Neural cell (in vitro differentiated cells): ENCODE results near the gene SAMM50. TPM values are rescaled to one million over a fixed set of nuclear protein-coding genes. Genes with fewer than 3 reads are reported as not detected.

Experiments used
- H2AFZ ChIP-seq: fragments of 200-600, 300-800 bp; sonication (generic), shearing (Covaris generic); 2 replicates; pipeline ENCODE4 v1.6.0; 2014; ENCODE audit warnings: low read depth, mild to moderate bottlenecking, antibody characterized with exemption, low read length, moderate library complexity
- H3F3A ChIP-seq: fragments of 200-600 bp; shearing (Covaris generic); 2 replicates; pipeline ENCODE4 v1.6.1; 2016; ENCODE audit warnings: mild to moderate bottlenecking, moderate library complexity, mixed read lengths, antibody characterized with exemption, low read length; ENCODE audit not compliant: insufficient read depth, poor library complexity, severe bottlenecking
- H3K27ac ChIP-seq: fragments of 200-600, 300-800 bp; sonication (generic), shearing (Covaris generic); 2 replicates; pipeline ENCODE4 v1.5.1; 2014; ENCODE audit warnings: mild to moderate bottlenecking, low read length, moderate library complexity
- H3K27me3 ChIP-seq: fragments of 300-800, 200-600 bp; sonication (generic), shearing (Covaris generic); 2 replicates; pipeline ENCODE4 v1.6.0; 2014; ENCODE audit warnings: mild to moderate bottlenecking, low read depth, low read length, moderate library complexity; ENCODE audit not compliant: insufficient read depth
- H3K36me3 ChIP-seq: fragments of 300-800, 200-600 bp; sonication (generic), shearing (Covaris generic); 2 replicates; pipeline ENCODE4 v1.5.1; 2014; ENCODE audit warnings: mild to moderate bottlenecking, antibody characterized with exemption, low read length, moderate library complexity; ENCODE audit not compliant: insufficient read depth
- H3K4me2 ChIP-seq: fragments of 300-800, 200-600 bp; sonication (generic), shearing (Covaris generic); 2 replicates; pipeline ENCODE4 v1.6.0; 2014; ENCODE audit warnings: mild to moderate bottlenecking, low read length
- H3K4me3 ChIP-seq: fragments of 300-800, 200-600 bp; sonication (generic), shearing (Covaris generic); 2 replicates; pipeline ENCODE4 v1.5.1; 2014; ENCODE audit warnings: mild to moderate bottlenecking, low read length, moderate library complexity
- H3K79me2 ChIP-seq: fragments of 200-600 bp; shearing (Covaris generic); replicated peaks from 2 replicates; pipeline ENCODE4 v1.6.0; 2014; ENCODE audit warnings: mild to moderate bottlenecking, low read length, moderate library complexity; ENCODE audit not compliant: insufficient read depth
- H3K9ac ChIP-seq: fragments of 300-800, 200-600 bp; sonication (generic), shearing (Covaris generic); 2 replicates; pipeline ENCODE4 v1.6.1; 2016; ENCODE audit warnings: mild to moderate bottlenecking, low read length, mixed read lengths
- H3K9me2 ChIP-seq: fragments of 200-600 bp; shearing (Covaris generic); 2 replicates; pipeline ENCODE4 v1.6.1; 2016; ENCODE audit warnings: mild to moderate bottlenecking, low read length, mixed read lengths; ENCODE audit not compliant: insufficient read depth
- H3K9me3 ChIP-seq: fragments of 200-600, 300-800 bp; sonication (generic), shearing (Covaris generic); 2 replicates; pipeline ENCODE4 v1.6.1; 2016; ENCODE audit warnings: mild to moderate bottlenecking, mixed run types, low read length, moderate library complexity, mixed read lengths
- H4K20me1 ChIP-seq: fragments of 200-600 bp; shearing (Covaris generic); 2 replicates; pipeline ENCODE4 v1.6.1; 2016; ENCODE audit warnings: mild to moderate bottlenecking, mixed run types; ENCODE audit not compliant: insufficient read depth
- CTCF ChIP-seq: fragments of 450-650 bp; IDR thresholded peaks from 2 replicates; pipeline ENCODE4 v1.5.1; 2014; ENCODE audit warnings: antibody characterized with exemption, mild to moderate bottlenecking, moderate library complexity; ENCODE audit not compliant: poor library complexity, severe bottlenecking
- EP300 ChIP-seq: fragments of 450-650 bp; conservative IDR thresholded peaks from 2 replicates; pipeline ENCODE4 v1.6.1; 2014; ENCODE audit warnings: antibody characterized with exemption, mild to moderate bottlenecking, moderate library complexity; ENCODE audit not compliant: poor library complexity, severe bottlenecking
- EZH2 ChIP-seq: fragments of 200-600, 300-800 bp; shearing (Covaris generic), sonication (generic); IDR thresholded peaks from 2 replicates; pipeline ENCODE4 v1.6.1; 2014; ENCODE audit warnings: antibody characterized with exemption, low read length, borderline replicate concordance, mild to moderate bottlenecking; ENCODE audit not compliant: insufficient read depth, poor library complexity, severe bottlenecking
- MXI1 ChIP-seq: fragments of 450-650 bp; conservative IDR thresholded peaks from 2 replicates; pipeline ENCODE4 v1.6.1; 2014; ENCODE audit warnings: antibody characterized with exemption, mild to moderate bottlenecking; ENCODE audit not compliant: poor library complexity, severe bottlenecking
- POLR2AphosphoS5 ChIP-seq: IDR thresholded peaks from 2 replicates; pipeline ENCODE4 v1.6.1; 2012
- RAD21 ChIP-seq: fragments of 450-650 bp; conservative IDR thresholded peaks from 2 replicates; pipeline ENCODE4 v1.6.1; 2014; ENCODE audit warnings: antibody characterized with exemption, mild to moderate bottlenecking, moderate library complexity
- REST ChIP-seq: IDR thresholded peaks from 2 replicates; pipeline ENCODE4 v1.6.1; 2012; ENCODE audit warnings: borderline replicate concordance
- SMC3 ChIP-seq: fragments of 450-650 bp; conservative IDR thresholded peaks from 2 replicates; pipeline ENCODE4 v1.6.1; 2014; ENCODE audit warnings: antibody characterized with exemption, mild to moderate bottlenecking, moderate library complexity; ENCODE audit not compliant: poor library complexity
- TAF1 ChIP-seq: IDR thresholded peaks from 2 replicates; pipeline ENCODE4 v1.6.1; 2012; ENCODE audit warnings: low read depth
- polyA plus RNA-seq: library from polyadenylated mRNA; depleted of rRNA; stranded (reverse); fragments of >200 nt; gene quantifications from 2 replicates; pipeline ENCODE4 v1.2.3, GENCODE V29; 2014

The SAMM50 gene
- polyA plus RNA-seq, 1 donor from 2014 or later: 38.1 TPM

- H3K9me2 ChIP-seq: no peaks in the 10 kb centered on the region
- no peaks in the 10 kb centered on the region for H3K79me2 ChIP-seq
- no peak overlapping the region for H3K4me2 ChIP-seq
- no peaks in the 10 kb centered on the region for H3K27me3 ChIP-seq
- no peak overlapping the region for H3K27ac ChIP-seq
- H3K36me3 ChIP-seq: peaks cover 4% of the 10 kb centered on the region
- no peak overlapping the region for H3K9ac ChIP-seq
- H4K20me1 ChIP-seq: no peaks in the 10 kb centered on the region
- no peak overlapping the region for H3K4me3 ChIP-seq
- TF ChIP-seq CTCF (no peak), SMC3 (no peak), TAF1 (no peak), EP300 (no peak), EZH2 (no peak), MXI1 (no peak), POLR2AphosphoS5 (no peak), RAD21 (no peak), REST (no peak)
- H3F3A ChIP-seq: no peaks in the 10 kb centered on the region
- H2AFZ ChIP-seq: no peak overlapping the region
- H3K9me3 ChIP-seq: no peaks in the 10 kb centered on the region
Observed at GRCh38 chr22:43941449-43941848, 13.8 kb upstream of the SAMM50 start.

GRCh38 chr22:43944670-43945430, 10.4 kb upstream of the SAMM50 start:
- Histone ChIP-seq H3K9me2 (no peaks in the 10 kb centered on the region), H3K4me2 (no peak overlapping the region), H3F3A (no peaks in the 10 kb centered on the region), H3K27ac (no peak overlapping the region), H3K9ac (no peak overlapping the region), H3K36me3 (no peaks in the 10 kb centered on the region), H2AFZ (no peak overlapping the region), H4K20me1 (no peaks in the 10 kb centered on the region), H3K79me2 (no peaks in the 10 kb centered on the region), H3K4me3 (no peak overlapping the region), H3K27me3 (no peaks in the 10 kb centered on the region), H3K9me3 (no peaks in the 10 kb centered on the region)
- no peak for TF ChIP-seq POLR2AphosphoS5
- TF ChIP-seq TAF1: no peak
- TF ChIP-seq RAD21: no peak
- TF ChIP-seq EZH2: no peak
- no peak for TF ChIP-seq SMC3
- TF ChIP-seq EP300: no peak
- TF ChIP-seq MXI1: no peak
- no peak for TF ChIP-seq CTCF
- TF ChIP-seq REST: no peak
